B cell (primary cell): Measurements from ENCODE around the gene TEC. TPM values are rescaled to one million over a fixed set of nuclear protein-coding genes. Genes with fewer than 3 reads are reported as not detected.
A peak's percentile ranks its signal among the peaks of the same experiment; 100 is the strongest.
"Not testable (repeated sequence)": the region's sequence is repeated elsewhere in the genome, so short reads cannot be mapped to it uniquely, and the experiment has no call there.

Experiments
- ATAC-seq: fragments of 200-7000 bp; cut with Tn5 transposase; one replicate; pipeline ENCODE4 v1.10.0; 2021; ENCODE audit warnings: low read depth, mild to moderate bottlenecking, moderate number of reproducible peaks, moderate library complexity
- CTCF ChIA-PET: fragments of 350-600 bp; sonication (Branson Sonifier 250); formaldehyde crosslinking; loops from one replicate; lab custom pipeline; 2021; ENCODE audit warnings: antibody characterized with exemption, inconsistent platforms; lab: Charles Lee
- POLR2A ChIA-PET: fragments of 350-600 bp; sonication (Branson Sonifier 250); formaldehyde crosslinking; loops from one replicate; lab custom pipeline; 2021; ENCODE audit warnings: antibody characterized with exemption; lab: Charles Lee
- DNase-seq: peaks from one replicate; pipeline ENCODE4 v3.0.0; 2013
- H2AFZ ChIP-seq: 2 replicates; pipeline ENCODE4 v1.6.1; 2012; ENCODE audit warnings: mild to moderate bottlenecking, low read depth, low read length; ENCODE audit not compliant: insufficient read depth, poor library complexity, severe bottlenecking
- H3K27ac ChIP-seq, 2 donors: 1 replicate in 1 of 2; 2 replicates in 1 of 2; pipeline ENCODE4 v1.5.1; 2012 to 2013; ENCODE audit warnings: low read length in 2 of 2, mild to moderate bottlenecking in 2 of 2, moderate library complexity in 1 of 2
- H3K27me3 ChIP-seq, 4 experiments: fragments of 200-600 bp in 1 of 4; sonication (generic) in 1 of 4; replicated peaks in 1 of 4; 1 replicate in 2 of 4; 2 replicates in 2 of 4; pipeline versions ENCODE4 v1.6.1 to v1.7.0; 2013 to 2016; ENCODE audit warnings: low read length in 3 of 4, mild to moderate bottlenecking in 2 of 4, mixed read lengths in 1 of 4, moderate library complexity in 1 of 4; ENCODE audit not compliant: insufficient read depth in 4 of 4, control insufficient read depth in 3 of 4; ENCODE audit errors: control extremely low read depth in 1 of 4
- H3K36me3 ChIP-seq, 2 experiments: replicated peaks in 1 of 2; 1 replicate in 1 of 2; 2 replicates in 1 of 2; pipeline versions ENCODE4 v1.6.1 to v1.7.1; 2013; ENCODE audit warnings: low read length in 1 of 2; ENCODE audit not compliant: insufficient read depth in 2 of 2, control insufficient read depth in 1 of 2; ENCODE audit errors: control extremely low read depth in 1 of 2, extremely low read depth in 1 of 2
- H3K4me1 ChIP-seq, 2 donors: fragments of 200-600 bp in 1 of 2; sonication (generic) in 1 of 2; 1 replicate in 1 of 2; 2 replicates in 1 of 2; pipeline versions ENCODE4 v1.5.1 to v1.6.1; 2013 to 2017; ENCODE audit warnings: low read length in 2 of 2; ENCODE audit not compliant: control insufficient read depth in 2 of 2, insufficient read depth in 2 of 2
- H3K4me2 ChIP-seq: replicated peaks from 2 replicates; pipeline ENCODE3; 2012; ENCODE audit warnings: mild to moderate bottlenecking, low read depth, low read length; ENCODE audit not compliant: poor library complexity, severe bottlenecking
- H3K4me3 ChIP-seq, 5 experiments: fragments of 200-600 bp in 1 of 5; sonication (generic) in 1 of 5; 1 replicate in 3 of 5; 2 replicates in 2 of 5; pipeline versions ENCODE4 v1.5.1 to v1.7.0; 2011 to 2016; ENCODE audit warnings: low read length in 4 of 5, mild to moderate bottlenecking in 4 of 5, low read depth in 2 of 5, control low read depth in 1 of 5, moderate library complexity in 1 of 5; ENCODE audit not compliant: insufficient read depth in 1 of 5; ENCODE audit errors: control extremely low read depth in 1 of 5, extremely low read depth in 1 of 5
- H3K79me2 ChIP-seq: fragments of 200-600 bp; sonication (generic); one replicate; pipeline ENCODE4 v1.6.0; 2016; ENCODE audit warnings: low read length; ENCODE audit not compliant: control insufficient read depth, insufficient read depth
- H3K9ac ChIP-seq: fragments of 200-600 bp; sonication (generic); 2 replicates; pipeline ENCODE4 v1.6.1; 2017; ENCODE audit warnings: mild to moderate bottlenecking, low read length, moderate library complexity
- H3K9me3 ChIP-seq, 3 donors: one replicate each; pipeline versions ENCODE4 v1.6.1 to v1.7.1; 2013; ENCODE audit warnings: low read length in 2 of 3; ENCODE audit not compliant: control insufficient read depth in 2 of 3, insufficient read depth in 1 of 3; ENCODE audit errors: control extremely low read depth in 1 of 3
- H4K20me1 ChIP-seq: 2 replicates; pipeline ENCODE4 v1.6.0; 2012; ENCODE audit warnings: mild to moderate bottlenecking, low read length; ENCODE audit not compliant: insufficient read depth, control insufficient read depth, poor library complexity, severe bottlenecking
- H3K27ac Mint-ChIP-seq: one replicate; pipeline ENCODE4 v1.8.0; 2021; ENCODE audit warnings: mixed read lengths
- H3K27me3 Mint-ChIP-seq: one replicate; pipeline ENCODE4 v1.8.0; 2021; ENCODE audit warnings: mixed read lengths
- H3K4me1 Mint-ChIP-seq: one replicate; pipeline ENCODE4 v1.8.0; 2021; ENCODE audit warnings: mixed read lengths
- H3K4me3 Mint-ChIP-seq: one replicate; pipeline ENCODE4 v1.8.0; 2021; ENCODE audit warnings: mixed read lengths
- H3K9me3 Mint-ChIP-seq: one replicate; pipeline ENCODE4 v1.8.0; 2022; ENCODE audit warnings: mixed read lengths; ENCODE audit not compliant: insufficient read depth
- CTCF ChIP-seq: fragments of 200-600 bp; IDR thresholded peaks from one replicate; pipeline ENCODE4 v1.8.0; 2022; ENCODE audit warnings: antibody characterized with exemption, mild to moderate bottlenecking
- EZH2 ChIP-seq: IDR thresholded peaks from 2 replicates; pipeline ENCODE4 v1.6.1; 2012; ENCODE audit warnings: borderline replicate concordance, low read depth, mild to moderate bottlenecking, moderate library complexity, low read length; ENCODE audit not compliant: insufficient read depth, poor library complexity, severe bottlenecking
- WGBS: methylation state at CpG from one replicate; pipeline ENCODE4 v1.1.5; 2013; ENCODE audit warnings: missing lambda C conversion rate; ENCODE audit not compliant: insufficient coverage; 5-methylcytosine and 5-hydroxymethylcytosine counted together
- intact Hi-C: fragments of 100-400 bp; cut with micrococcal nuclease; formaldehyde crosslinking; loops from one replicate; pipeline ENCODE4 v1.10.0; 2022
- polyA plus RNA-seq: library from polyadenylated mRNA; depleted of rRNA; stranded (reverse); fragments of >200 nt; gene quantifications from 2 replicates; pipeline ENCODE4 v1.2.3, GENCODE V29; 2012
- total RNA-seq, 2 donors: library from RNA; stranded (reverse); fragments of 120-200 nt in 1 of 2; gene quantifications; 1 replicate in 1 of 2; 2 replicates in 1 of 2; pipeline versions ENCODE4 v1.2.3 to v1.2.4, GENCODE V29; 2013 to 2022

The TEC gene
- total and polyA plus RNA-seq, 2 donors (not counting 1 experiment from before 2014, with no cell fraction given): 2.0 to 8.3 TPM

GRCh38 chr4:48290146-48290772 is 20.6 kb upstream of the TEC start:
- H3K27ac ChIP-seq: no peak overlapping the region
- H3K9ac ChIP-seq: no peak overlapping the region
- Mint-ChIP-seq H3K27ac (no peak overlapping the region), H3K4me3 (no peak overlapping the region), H3K4me1 (no peaks in the 10 kb centered on the region), H3K9me3 (peaks cover under 1% of the 10 kb centered on the region), H3K27me3 (no peaks in the 10 kb centered on the region)
- POLR2A ChIA-PET: no interaction called here
- TF ChIP-seq CTCF (peak; percentile 75), EZH2 (no peak)
- H3K4me3 ChIP-seq: no peak overlapping the region
- no peak overlapping the region for H3K4me2 ChIP-seq
- no peaks in the 10 kb centered on the region for H3K79me2 ChIP-seq
- H3K4me1 ChIP-seq: no peaks in the 10 kb centered on the region
- WGBS: 100% methylated on average over 2 of the region's 5 CpGs
- DNase-seq: peak; percentile 36
- no peaks in the 10 kb centered on the region for H3K27me3 ChIP-seq
- CTCF ChIA-PET: interaction anchor here (0.7 to 1.4 kb wide), 9 partner anchors 9 to 242 kb away, joined by 3 to 5 read pairs (median 3); partner anchors contain the start of gene TXK
- no peak for ATAC-seq
- H4K20me1 ChIP-seq: no peaks in the 10 kb centered on the region
- H3K36me3 ChIP-seq: no peaks in the 10 kb centered on the region
- peaks cover 0 to 5% (median 0%) of the 10 kb centered on the region in 3 donors for H3K9me3 ChIP-seq
- intact Hi-C loops: loop anchor here (1.0 kb wide), 1 partner anchor 163 kb away; no protein-coding TSS in a partner anchor
- H2AFZ ChIP-seq: no peak overlapping the region

- not testable (repeated sequence) for H4K20me1 ChIP-seq
These were observed 16.4 kb upstream of the TEC start for GRCh38 chr4:48286060-48286459.

GRCh38 chr4:48285640-48286039 is 16.0 kb upstream of the TEC start:
- WGBS: no CpG with 5 or more reads among the region's 5 CpGs

More at GRCh38 chr4:48286060-48286459, 16.4 kb upstream of the TEC start:
- DNase-seq, H3K27ac Mint-ChIP-seq, CTCF ChIA-PET, H3K9me3 Mint-ChIP-seq, H3K27ac ChIP-seq, H3K4me3 Mint-ChIP-seq, H3K27me3 ChIP-seq, H3K27me3 Mint-ChIP-seq, H3K4me2 ChIP-seq, H2AFZ ChIP-seq, H3K9ac ChIP-seq, H3K4me1 Mint-ChIP-seq, H3K79me2 ChIP-seq, POLR2A ChIA-PET, intact Hi-C loops, H3K4me3 ChIP-seq, H3K36me3 ChIP-seq, H3K4me1 ChIP-seq, H3K9me3 ChIP-seq, ATAC-seq: not testable (repeated sequence)
- WGBS: no CpG with 5 or more reads among the region's 2 CpGs

More at GRCh38 chr4:48285640-48286039, 16.0 kb upstream of the TEC start:
- H3K79me2 ChIP-seq, H3K27me3 Mint-ChIP-seq, H3K4me3 ChIP-seq, H3K9me3 ChIP-seq, H3K4me1 ChIP-seq, H3K4me2 ChIP-seq, H3K4me3 Mint-ChIP-seq, H2AFZ ChIP-seq, POLR2A ChIA-PET, H3K36me3 ChIP-seq, CTCF ChIA-PET, H3K27me3 ChIP-seq, ATAC-seq, DNase-seq, H3K27ac ChIP-seq, H3K9ac ChIP-seq, H3K9me3 Mint-ChIP-seq, H4K20me1 ChIP-seq, H3K27ac Mint-ChIP-seq, H3K4me1 Mint-ChIP-seq, intact Hi-C loops: not testable (repeated sequence)
